GM19455 (cell line): ENCODE measurements around the gene RAD52.

Source experiments
- ATAC-seq: cut with Tn5 transposase; IDR thresholded peaks from one replicate; pipeline ENCODE4 v1.9.1; 2021; ENCODE audit not compliant: unreplicated experiment

Gene RAD52

GRCh38 chr12:949453-950191, at the start of gene RAD52:
Gene RAD52 (minus strand): TSS chr12:949694. CDS start chr12:933058, 16,636 bp downstream.
- peak; percentile 80 for ATAC-seq

- peak; percentile 69 for ATAC-seq
Measured at GRCh38 chr12:998020-998874, 48.8 kb upstream of the RAD52 start.

GRCh38 chr12:997505-997904, 48.0 kb upstream of the RAD52 start:
- ATAC-seq = no peak

GRCh38 chr12:996881-997280, 47.4 kb upstream of the RAD52 start:
- ATAC-seq = no peak

GRCh38 chr12:992647-993046, 43.2 kb upstream of the RAD52 start:
- no peak for ATAC-seq

- peak; percentile 45 for ATAC-seq
Measured at GRCh38 chr12:991350-992333, 42.1 kb upstream of the RAD52 start.

- ATAC-seq = peak; percentile 89
Measured at GRCh38 chr12:990661-991349, 41.3 kb upstream of the RAD52 start, which contains the start of gene ERC1. Gene ERC1 (plus strand): TSS chr12:991223. CDS start chr12:1027904, 36,681 bp downstream.

GRCh38 chr12:989751-990660, 40.5 kb upstream of the RAD52 start:
- peak; percentile 17 for ATAC-seq

GRCh38 chr12:989051-989450, 39.6 kb upstream of the RAD52 start:
- no peak for ATAC-seq

- ATAC-seq = no peak
Measured at GRCh38 chr12:988646-989045, 39.2 kb upstream of the RAD52 start.

- ATAC-seq = no peak
Measured at GRCh38 chr12:981961-982360, 32.5 kb upstream of the RAD52 start.

GRCh38 chr12:981176-981828, 31.8 kb upstream of the RAD52 start:
- ATAC-seq = no peak

- ATAC-seq = no peak
Measured at GRCh38 chr12:979349-979748, 29.9 kb upstream of the RAD52 start.

GRCh38 chr12:977156-977555, 27.7 kb upstream of the RAD52 start:
- ATAC-seq = no peak

- no peak for ATAC-seq
Measured at GRCh38 chr12:976644-977043, 27.1 kb upstream of the RAD52 start.

- no peak for ATAC-seq
Measured at GRCh38 chr12:974271-974862, 24.9 kb upstream of the RAD52 start.

- no peak for ATAC-seq
Measured at GRCh38 chr12:971991-972390, 22.5 kb upstream of the RAD52 start.

- ATAC-seq = no peak
Measured at GRCh38 chr12:969821-970220, 20.3 kb upstream of the RAD52 start.
